HL-60 (cell line): ENCODE measurements around the gene PDGFD.

ENCODE experiments used
- GABPA ChIP-seq: IDR thresholded peaks from 2 replicates; pipeline ENCODE4 v1.6.1; 2012; ENCODE audit warnings: low read depth
- POLR2AphosphoS5 ChIP-seq: IDR thresholded peaks from 2 replicates; pipeline ENCODE4 v1.6.1; 2012; ENCODE audit warnings: low read depth
- SPI1 ChIP-seq: IDR thresholded peaks from 2 replicates; pipeline ENCODE4 v1.6.1; 2012; ENCODE audit warnings: low read depth, mild to moderate bottlenecking, borderline replicate concordance
- TF ChIP-seq, protein P1 (sequence below): IDR thresholded peaks from one replicate; pipeline ENCODE4 v1.5.1; 2011; ENCODE audit warnings: low read length, control low read depth, inconsistent platforms; ENCODE audit not compliant: insufficient read depth
- TF ChIP-seq, protein P2 (sequence below): IDR thresholded peaks from 2 replicates; pipeline ENCODE4 v1.6.1; 2012; ENCODE audit warnings: low read depth; ENCODE audit not compliant: insufficient replicate concordance

DNA sequence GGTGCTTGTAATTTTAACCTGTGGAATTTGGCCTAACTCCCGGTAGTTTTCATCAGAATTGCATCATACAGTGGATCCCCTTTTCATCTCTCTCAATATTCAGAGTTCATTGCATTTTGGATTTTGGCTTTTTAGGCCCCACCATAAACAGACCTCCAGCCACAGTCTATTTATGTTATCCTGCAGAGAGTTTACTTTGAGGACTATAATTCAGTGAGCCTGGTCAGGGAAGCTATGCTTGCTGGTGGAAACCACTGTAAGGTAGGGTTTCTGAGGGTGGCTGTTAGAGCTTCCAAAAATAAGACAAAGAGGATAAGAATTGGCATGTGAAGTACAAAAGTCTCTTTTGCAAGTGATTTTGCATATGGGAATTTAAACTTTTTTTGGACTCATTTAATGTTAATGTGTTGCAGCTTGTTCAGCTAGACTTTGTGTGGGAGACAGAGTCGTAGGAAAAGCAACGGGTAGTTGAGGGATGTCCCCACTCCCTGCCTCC is 162.3 kb downstream of the PDGFD start:
- TF ChIP-seq, protein P1, sequence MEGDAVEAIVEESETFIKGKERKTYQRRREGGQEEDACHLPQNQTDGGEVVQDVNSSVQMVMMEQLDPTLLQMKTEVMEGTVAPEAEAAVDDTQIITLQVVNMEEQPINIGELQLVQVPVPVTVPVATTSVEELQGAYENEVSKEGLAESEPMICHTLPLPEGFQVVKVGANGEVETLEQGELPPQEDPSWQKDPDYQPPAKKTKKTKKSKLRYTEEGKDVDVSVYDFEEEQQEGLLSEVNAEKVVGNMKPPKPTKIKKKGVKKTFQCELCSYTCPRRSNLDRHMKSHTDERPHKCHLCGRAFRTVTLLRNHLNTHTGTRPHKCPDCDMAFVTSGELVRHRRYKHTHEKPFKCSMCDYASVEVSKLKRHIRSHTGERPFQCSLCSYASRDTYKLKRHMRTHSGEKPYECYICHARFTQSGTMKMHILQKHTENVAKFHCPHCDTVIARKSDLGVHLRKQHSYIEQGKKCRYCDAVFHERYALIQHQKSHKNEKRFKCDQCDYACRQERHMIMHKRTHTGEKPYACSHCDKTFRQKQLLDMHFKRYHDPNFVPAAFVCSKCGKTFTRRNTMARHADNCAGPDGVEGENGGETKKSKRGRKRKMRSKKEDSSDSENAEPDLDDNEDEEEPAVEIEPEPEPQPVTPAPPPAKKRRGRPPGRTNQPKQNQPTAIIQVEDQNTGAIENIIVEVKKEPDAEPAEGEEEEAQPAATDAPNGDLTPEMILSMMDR = no peak
- TF ChIP-seq GABPA (no peak), POLR2AphosphoS5 (no peak), SPI1 (no peak)
- TF ChIP-seq, protein P2, sequence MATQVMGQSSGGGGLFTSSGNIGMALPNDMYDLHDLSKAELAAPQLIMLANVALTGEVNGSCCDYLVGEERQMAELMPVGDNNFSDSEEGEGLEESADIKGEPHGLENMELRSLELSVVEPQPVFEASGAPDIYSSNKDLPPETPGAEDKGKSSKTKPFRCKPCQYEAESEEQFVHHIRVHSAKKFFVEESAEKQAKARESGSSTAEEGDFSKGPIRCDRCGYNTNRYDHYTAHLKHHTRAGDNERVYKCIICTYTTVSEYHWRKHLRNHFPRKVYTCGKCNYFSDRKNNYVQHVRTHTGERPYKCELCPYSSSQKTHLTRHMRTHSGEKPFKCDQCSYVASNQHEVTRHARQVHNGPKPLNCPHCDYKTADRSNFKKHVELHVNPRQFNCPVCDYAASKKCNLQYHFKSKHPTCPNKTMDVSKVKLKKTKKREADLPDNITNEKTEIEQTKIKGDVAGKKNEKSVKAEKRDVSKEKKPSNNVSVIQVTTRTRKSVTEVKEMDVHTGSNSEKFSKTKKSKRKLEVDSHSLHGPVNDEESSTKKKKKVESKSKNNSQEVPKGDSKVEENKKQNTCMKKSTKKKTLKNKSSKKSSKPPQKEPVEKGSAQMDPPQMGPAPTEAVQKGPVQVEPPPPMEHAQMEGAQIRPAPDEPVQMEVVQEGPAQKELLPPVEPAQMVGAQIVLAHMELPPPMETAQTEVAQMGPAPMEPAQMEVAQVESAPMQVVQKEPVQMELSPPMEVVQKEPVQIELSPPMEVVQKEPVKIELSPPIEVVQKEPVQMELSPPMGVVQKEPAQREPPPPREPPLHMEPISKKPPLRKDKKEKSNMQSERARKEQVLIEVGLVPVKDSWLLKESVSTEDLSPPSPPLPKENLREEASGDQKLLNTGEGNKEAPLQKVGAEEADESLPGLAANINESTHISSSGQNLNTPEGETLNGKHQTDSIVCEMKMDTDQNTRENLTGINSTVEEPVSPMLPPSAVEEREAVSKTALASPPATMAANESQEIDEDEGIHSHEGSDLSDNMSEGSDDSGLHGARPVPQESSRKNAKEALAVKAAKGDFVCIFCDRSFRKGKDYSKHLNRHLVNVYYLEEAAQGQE = no peak
